Liver (tissue), 9 donors: ENCODE results near the gene ZFP36L2. TPM values are rescaled to one million over a fixed set of nuclear protein-coding genes. Genes with fewer than 3 reads are reported as not detected.

Experiments used
- DNase-seq: peaks from one replicate; pipeline ENCODE4 v3.0.0-alpha.2; 2017; ENCODE audit warnings: low spot score
- H3K27ac ChIP-seq, 2 donors: one replicate each; pipeline ENCODE4 v1.7.0; 2013; ENCODE audit warnings: inconsistent platforms in 2 of 2, low read length in 2 of 2, control low read depth in 1 of 2, low read depth in 1 of 2, mild to moderate bottlenecking in 1 of 2
- H3K27me3 ChIP-seq, 4 donors: one replicate each; pipeline versions ENCODE4 v1.6.1 to v1.7.0; 2013; ENCODE audit warnings: low read length in 3 of 4, inconsistent platforms in 1 of 4, mild to moderate bottlenecking in 1 of 4, moderate library complexity in 1 of 4; ENCODE audit not compliant: control insufficient read depth in 4 of 4, insufficient read depth in 4 of 4
- H3K36me3 ChIP-seq, 4 donors: one replicate each; pipeline versions ENCODE4 v1.6.1 to v1.7.0; 2013; ENCODE audit warnings: low read length in 3 of 4, mild to moderate bottlenecking in 3 of 4, low read depth in 1 of 4, moderate library complexity in 1 of 4; ENCODE audit not compliant: control insufficient read depth in 4 of 4, insufficient read depth in 3 of 4
- H3K4me1 ChIP-seq, 4 donors: one replicate each; pipeline versions ENCODE4 v1.6.1 to v1.7.0; 2013; ENCODE audit warnings: low read length in 3 of 4, mild to moderate bottlenecking in 3 of 4, moderate library complexity in 1 of 4; ENCODE audit not compliant: control insufficient read depth in 4 of 4, insufficient read depth in 4 of 4
- H3K4me3 ChIP-seq, 3 donors: one replicate each; pipeline versions ENCODE4 v1.6.1 to v1.7.0; 2013; ENCODE audit warnings: low read length in 3 of 3, control low read depth in 1 of 3, low read depth in 1 of 3, mild to moderate bottlenecking in 1 of 3
- H3K9ac ChIP-seq, 2 donors: one replicate each; pipeline ENCODE4 v1.7.0; 2013; ENCODE audit warnings: low read length in 2 of 2, mild to moderate bottlenecking in 2 of 2, moderate library complexity in 2 of 2, control low read depth in 1 of 2, low read depth in 1 of 2
- H3K9me3 ChIP-seq, 4 donors: one replicate each; pipeline versions ENCODE4 v1.6.1 to v1.7.0; 2013; ENCODE audit warnings: low read length in 3 of 4; ENCODE audit not compliant: control insufficient read depth in 4 of 4
- CTCF ChIP-seq: fragments of 150-350 bp; IDR thresholded peaks from 2 replicates; pipeline ENCODE4 v1.5.1; 2017; ENCODE audit warnings: improper control_type of control experiment, low read depth, low read length; ENCODE audit not compliant: missing input control
- FOXA2 ChIP-seq: IDR thresholded peaks from 2 replicates; pipeline ENCODE4 v1.6.1; 2016; ENCODE audit warnings: antibody characterized with exemption
- HNF4A ChIP-seq, 2 donors: conservative IDR thresholded peaks; 2 replicates each; pipeline ENCODE4 v1.6.1; 2016; ENCODE audit warnings: antibody characterized with exemption in 2 of 2, mild to moderate bottlenecking in 2 of 2
- HNF4G ChIP-seq: IDR thresholded peaks from 2 replicates; pipeline ENCODE4 v1.6.1; 2016; ENCODE audit warnings: antibody characterized with exemption
- MAX ChIP-seq: IDR thresholded peaks from 2 replicates; pipeline ENCODE4 v1.6.1; 2016; ENCODE audit warnings: antibody characterized with exemption
- NR2F2 ChIP-seq: IDR thresholded peaks from 2 replicates; pipeline ENCODE4 v1.6.1; 2016; ENCODE audit warnings: antibody characterized with exemption
- REST ChIP-seq: IDR thresholded peaks from 2 replicates; pipeline ENCODE4 v1.6.1; 2016; ENCODE audit warnings: antibody characterized with exemption, mild to moderate bottlenecking
- RXRA ChIP-seq, 2 donors: IDR thresholded peaks; 2 replicates each; pipeline ENCODE4 v1.6.1; 2017 to 2018; ENCODE audit warnings: antibody characterized with exemption in 2 of 2, mild to moderate bottlenecking in 1 of 2
- TAF1 ChIP-seq: conservative IDR thresholded peaks from 2 replicates; pipeline ENCODE4 v1.6.1; 2016; ENCODE audit warnings: antibody characterized with exemption, mild to moderate bottlenecking
- YY1 ChIP-seq: IDR thresholded peaks from 2 replicates; pipeline ENCODE4 v1.6.1; 2016; ENCODE audit warnings: antibody characterized with exemption, mild to moderate bottlenecking
- WGBS: extraction: QIAGEN DNeasy Blood & Tissue Kit; methylation state at CpG from one replicate; pipeline ENCODE4 v1.1.7; 2013; 5-methylcytosine and 5-hydroxymethylcytosine counted together
- polyA plus RNA-seq, 2 donors: library from polyadenylated mRNA; stranded (reverse) in 1 of 2; unstranded in 1 of 2; fragments of 200-250 nt in 1 of 2; fragments of >200 nt in 1 of 2; fragmentation: Nextera tagmentation in 1 of 2; extraction: Ambion mirVana in 1 of 2; gene quantifications; one replicate each; pipeline versions ENCODE4 v1.2.1 to v1.2.3, GENCODE V29; 2013 to 2015
- total RNA-seq, 2 donors: library from RNA; depleted of rRNA; stranded (reverse); fragments of >200 nt; gene quantifications; one replicate each; pipeline ENCODE4 v1.2.3, GENCODE V29; 2014
- TF ChIP-seq, protein P1 (sequence below): IDR thresholded peaks from 2 replicates; pipeline ENCODE4 v1.6.1; 2016; ENCODE audit warnings: antibody characterized with exemption
- TF ChIP-seq, protein P2 (sequence below): IDR thresholded peaks from 2 replicates; pipeline ENCODE4 v1.6.1; 2016; ENCODE audit warnings: antibody characterized with exemption
- donor health status: healthy.
- donor health status: healthy.
- donor health status: healthy.
- donor health status: healthy.
- donor health status: healthy.

Gene ZFP36L2
- total and polyA plus RNA-seq, 4 donors, result 10.3 to 26.8 (median 18.9) TPM

DNA sequence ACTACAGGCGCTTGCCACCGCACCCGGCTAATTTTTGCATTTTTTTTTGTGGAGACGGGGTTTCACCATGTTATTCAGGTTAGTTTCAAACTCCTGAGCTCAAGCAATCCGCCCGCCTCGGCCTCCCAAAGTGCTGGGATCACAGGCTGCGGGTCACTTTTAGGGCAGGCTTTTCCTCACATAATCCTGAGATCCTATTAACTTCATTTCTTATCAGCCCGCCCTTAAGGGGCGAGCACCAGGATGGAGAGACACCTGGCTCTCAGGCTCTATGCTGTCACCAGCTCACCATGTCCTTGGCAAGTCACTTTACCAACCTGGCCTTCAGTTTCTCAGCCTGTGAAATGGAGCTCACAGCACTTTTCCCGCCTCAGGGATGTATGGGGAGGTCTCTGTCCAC lies 23.0 kb downstream of the ZFP36L2 start (continued):
- TF ChIP-seq REST (no peak), YY1 (no peak), HNF4A (conservative IDR thresholded peaks at IDR 0.05) (no peak)

DNA sequence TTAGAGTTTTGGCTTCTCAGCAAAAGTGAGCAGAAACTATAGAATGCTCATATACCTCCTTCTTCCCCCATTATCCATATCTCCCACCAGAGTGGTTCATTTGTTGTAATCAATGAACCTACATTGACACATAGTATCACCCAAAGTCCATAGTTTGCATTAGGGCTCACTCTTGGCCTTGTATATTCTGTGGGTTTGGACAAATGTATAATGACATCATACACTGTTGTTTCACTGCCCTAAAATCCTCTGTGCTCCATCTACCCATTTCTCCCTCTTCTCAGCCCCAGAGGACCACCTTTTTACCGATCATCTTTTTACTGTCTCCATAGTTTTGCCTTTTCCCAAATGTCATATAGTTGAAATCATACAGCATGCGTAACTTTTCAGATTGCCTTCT lies 24.1 kb downstream of the ZFP36L2 start:
- Histone ChIP-seq H3K4me1 (no peaks in the 10 kb centered on the region), H3K9ac (no peak overlapping the region), H3K4me3 (no peak overlapping the region), H3K27me3 (no peaks in the 10 kb centered on the region), H3K36me3 (no peaks in the 10 kb centered on the region), H3K9me3 (no peaks in the 10 kb centered on the region), H3K27ac (no peak overlapping the region)
- 73% methylated on average over 2 of the region's 2 CpGs for WGBS
- TF ChIP-seq FOXA2, result no peak
- peak; percentile 20 to 32 for TF ChIP-seq HNF4A (conservative IDR thresholded peaks at IDR 0.05)
- no peak for DNase-seq

- H3K9ac ChIP-seq, result no peak overlapping the region
- no peak overlapping the region for H3K27ac ChIP-seq
- DNase-seq, result no peak
- no peak for TF ChIP-seq NR2F2
- TF ChIP-seq RXRA (IDR thresholded peaks at IDR 0.05), result peak in 1 of 2 donors; percentile 35
- TF ChIP-seq, protein P1, sequence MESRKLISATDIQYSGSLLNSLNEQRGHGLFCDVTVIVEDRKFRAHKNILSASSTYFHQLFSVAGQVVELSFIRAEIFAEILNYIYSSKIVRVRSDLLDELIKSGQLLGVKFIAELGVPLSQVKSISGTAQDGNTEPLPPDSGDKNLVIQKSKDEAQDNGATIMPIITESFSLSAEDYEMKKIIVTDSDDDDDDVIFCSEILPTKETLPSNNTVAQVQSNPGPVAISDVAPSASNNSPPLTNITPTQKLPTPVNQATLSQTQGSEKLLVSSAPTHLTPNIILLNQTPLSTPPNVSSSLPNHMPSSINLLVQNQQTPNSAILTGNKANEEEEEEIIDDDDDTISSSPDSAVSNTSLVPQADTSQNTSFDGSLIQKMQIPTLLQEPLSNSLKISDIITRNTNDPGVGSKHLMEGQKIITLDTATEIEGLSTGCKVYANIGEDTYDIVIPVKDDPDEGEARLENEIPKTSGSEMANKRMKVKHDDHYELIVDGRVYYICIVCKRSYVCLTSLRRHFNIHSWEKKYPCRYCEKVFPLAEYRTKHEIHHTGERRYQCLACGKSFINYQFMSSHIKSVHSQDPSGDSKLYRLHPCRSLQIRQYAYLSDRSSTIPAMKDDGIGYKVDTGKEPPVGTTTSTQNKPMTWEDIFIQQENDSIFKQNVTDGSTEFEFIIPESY, result no peak
- H3K36me3 ChIP-seq, result no peaks in the 10 kb centered on the region
- H3K9me3 ChIP-seq, result no peaks in the 10 kb centered on the region
- H3K4me1 ChIP-seq, result no peaks in the 10 kb centered on the region
- H3K27me3 ChIP-seq, result no peaks in the 10 kb centered on the region
- H3K4me3 ChIP-seq, result no peak overlapping the region
- 73% methylated on average over 4 of the region's 4 CpGs for WGBS
Observed at GRCh38 chr2:43201497-43201896, 24.9 kb downstream of the ZFP36L2 start.

GRCh38 chr2:43201016-43201415 lies 25.4 kb downstream of the ZFP36L2 start:
- no peak for DNase-seq
- no peaks in the 10 kb centered on the region for H3K36me3 ChIP-seq
- no peak overlapping the region for H3K4me3 ChIP-seq
- TF ChIP-seq HNF4G (no peak), CTCF (no peak), TAF1 (no peak), MAX (no peak), FOXA2 (no peak)
- TF ChIP-seq, protein P1, result no peak
- TF ChIP-seq, protein P2, sequence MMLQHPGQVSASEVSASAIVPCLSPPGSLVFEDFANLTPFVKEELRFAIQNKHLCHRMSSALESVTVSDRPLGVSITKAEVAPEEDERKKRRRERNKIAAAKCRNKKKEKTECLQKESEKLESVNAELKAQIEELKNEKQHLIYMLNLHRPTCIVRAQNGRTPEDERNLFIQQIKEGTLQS, result no peak
- no peaks in the 10 kb centered on the region for H3K27me3 ChIP-seq
- H3K9ac ChIP-seq, result no peak overlapping the region
- WGBS, result 98% methylated on average over 7 of the region's 7 CpGs
- no peaks in the 10 kb centered on the region for H3K4me1 ChIP-seq
- no peaks in the 10 kb centered on the region for H3K9me3 ChIP-seq
- no peak overlapping the region for H3K27ac ChIP-seq
